Esophagus muscularis mucosa (tissue), 3 donors: Measurements from ENCODE around the gene SANBR.

ENCODE experiments used
- POLR2A ChIP-seq: fragments of 450-650 bp; IDR thresholded peaks from one replicate; pipeline ENCODE4 v1.6.1; 2017; ENCODE audit warnings: antibody characterized with exemption, moderate library complexity, mild to moderate bottlenecking, low read depth
- TF ChIP-seq, protein P1 (sequence below), 3 experiments: fragments of 200-600 bp in 2 of 3; fragments of 450-650 bp in 1 of 3; sonication (generic) in 2 of 3; IDR thresholded peaks; one replicate each; pipeline ENCODE4 v1.5.1; 2017 to 2019; ENCODE audit warnings: antibody characterized with exemption in 3 of 3, mild to moderate bottlenecking in 2 of 3, moderate library complexity in 1 of 3

DNA sequence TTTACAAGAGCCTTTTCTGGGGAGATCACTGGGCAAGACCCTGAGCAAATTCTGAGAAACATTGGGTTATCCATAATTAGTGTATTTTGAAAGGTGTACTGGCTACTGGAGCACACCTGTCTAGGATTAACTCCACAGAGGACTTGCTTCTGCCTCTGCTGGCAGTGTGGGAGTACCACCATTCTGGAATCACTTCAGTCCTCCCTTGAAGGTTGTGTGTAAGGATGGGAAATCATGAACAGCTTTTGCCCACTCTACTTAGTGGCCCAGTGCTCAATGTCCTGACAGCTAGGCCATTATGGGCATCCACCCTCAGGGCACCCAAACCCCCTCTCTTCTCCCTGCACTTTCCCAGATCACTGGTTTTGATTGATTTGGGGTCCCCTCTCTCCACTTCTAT, 8.1 kb upstream of the SANBR start:
- TF ChIP-seq, protein P1, sequence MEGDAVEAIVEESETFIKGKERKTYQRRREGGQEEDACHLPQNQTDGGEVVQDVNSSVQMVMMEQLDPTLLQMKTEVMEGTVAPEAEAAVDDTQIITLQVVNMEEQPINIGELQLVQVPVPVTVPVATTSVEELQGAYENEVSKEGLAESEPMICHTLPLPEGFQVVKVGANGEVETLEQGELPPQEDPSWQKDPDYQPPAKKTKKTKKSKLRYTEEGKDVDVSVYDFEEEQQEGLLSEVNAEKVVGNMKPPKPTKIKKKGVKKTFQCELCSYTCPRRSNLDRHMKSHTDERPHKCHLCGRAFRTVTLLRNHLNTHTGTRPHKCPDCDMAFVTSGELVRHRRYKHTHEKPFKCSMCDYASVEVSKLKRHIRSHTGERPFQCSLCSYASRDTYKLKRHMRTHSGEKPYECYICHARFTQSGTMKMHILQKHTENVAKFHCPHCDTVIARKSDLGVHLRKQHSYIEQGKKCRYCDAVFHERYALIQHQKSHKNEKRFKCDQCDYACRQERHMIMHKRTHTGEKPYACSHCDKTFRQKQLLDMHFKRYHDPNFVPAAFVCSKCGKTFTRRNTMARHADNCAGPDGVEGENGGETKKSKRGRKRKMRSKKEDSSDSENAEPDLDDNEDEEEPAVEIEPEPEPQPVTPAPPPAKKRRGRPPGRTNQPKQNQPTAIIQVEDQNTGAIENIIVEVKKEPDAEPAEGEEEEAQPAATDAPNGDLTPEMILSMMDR (IDR thresholded peaks at IDR 0.05) = no peak
- no peak for TF ChIP-seq POLR2A
